NCI-H526 (cell line): ENCODE results near the gene SYTL3.

Experiments
- DNase-seq, 2 experiments: peaks; one replicate each; lab custom pipeline; 2025; lab: John Stamatoyannopoulos, UW

The SYTL3 gene

GRCh38 chr6:158722176-158722729 is 72.4 kb downstream of the SYTL3 start:
- no peak for DNase-seq

DNA sequence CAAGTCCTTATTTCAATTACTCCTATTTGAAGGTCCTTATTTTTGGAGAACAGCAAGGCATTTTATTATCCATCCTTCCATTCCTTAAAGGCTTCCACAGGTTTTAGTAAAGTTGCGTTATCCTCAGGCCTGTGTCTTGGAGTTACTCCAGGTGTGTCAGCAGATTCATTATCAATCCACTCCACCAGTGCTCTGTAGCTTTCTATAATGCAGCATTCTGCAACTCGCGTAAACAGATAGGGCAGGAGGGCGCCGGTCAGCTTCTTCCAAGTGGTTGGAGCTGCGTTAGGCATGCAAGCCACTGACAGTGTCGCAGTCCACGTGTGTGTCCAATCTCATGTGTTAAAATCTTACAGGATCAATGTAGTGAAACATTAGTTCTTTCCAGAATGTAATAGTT is 75.8 kb downstream of the SYTL3 start:
- DNase-seq, result no peak

- no peak for DNase-seq
Measured at GRCh38 chr6:158729906-158730540, 80.2 kb downstream of the SYTL3 start.

DNA sequence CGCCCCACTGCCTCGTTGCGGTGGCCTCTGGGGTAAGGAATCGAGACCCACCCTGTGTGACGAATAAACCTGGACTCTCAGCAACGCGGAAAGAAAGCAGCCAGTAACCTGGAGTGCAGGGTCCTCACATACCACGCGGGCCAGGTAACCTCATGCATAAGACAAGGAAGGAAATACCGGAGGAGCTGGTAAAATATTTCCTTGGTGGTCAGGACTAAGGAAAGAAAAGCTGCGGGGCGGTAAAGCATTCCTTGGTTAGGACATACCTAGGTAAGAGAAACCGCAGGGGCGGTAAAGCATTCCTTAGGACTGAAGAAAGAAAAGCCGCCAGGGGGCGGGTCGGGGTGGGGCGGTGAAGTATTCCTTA is 80.7 kb downstream of the SYTL3 start:
- no peak for DNase-seq

DNA sequence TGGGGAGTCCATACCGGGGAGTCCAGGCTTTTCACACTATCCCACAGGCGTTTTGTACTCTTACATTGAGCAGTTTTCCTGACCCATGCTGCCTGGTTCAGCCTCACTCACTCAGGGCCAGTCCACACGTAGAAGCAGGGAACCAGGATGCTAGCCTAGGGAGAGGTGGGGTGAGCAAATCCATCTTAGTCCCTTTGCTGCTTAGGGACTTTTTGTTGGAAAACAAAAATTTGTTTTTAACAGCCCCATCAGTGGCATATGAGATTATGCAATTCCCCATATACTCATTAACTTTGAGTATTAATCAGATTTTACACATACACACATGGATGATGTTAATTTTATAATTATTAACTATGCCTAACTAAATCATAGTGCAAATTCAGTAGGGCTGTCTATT is 85.2 kb downstream of the SYTL3 start:
- DNase-seq, result no peak

DNA sequence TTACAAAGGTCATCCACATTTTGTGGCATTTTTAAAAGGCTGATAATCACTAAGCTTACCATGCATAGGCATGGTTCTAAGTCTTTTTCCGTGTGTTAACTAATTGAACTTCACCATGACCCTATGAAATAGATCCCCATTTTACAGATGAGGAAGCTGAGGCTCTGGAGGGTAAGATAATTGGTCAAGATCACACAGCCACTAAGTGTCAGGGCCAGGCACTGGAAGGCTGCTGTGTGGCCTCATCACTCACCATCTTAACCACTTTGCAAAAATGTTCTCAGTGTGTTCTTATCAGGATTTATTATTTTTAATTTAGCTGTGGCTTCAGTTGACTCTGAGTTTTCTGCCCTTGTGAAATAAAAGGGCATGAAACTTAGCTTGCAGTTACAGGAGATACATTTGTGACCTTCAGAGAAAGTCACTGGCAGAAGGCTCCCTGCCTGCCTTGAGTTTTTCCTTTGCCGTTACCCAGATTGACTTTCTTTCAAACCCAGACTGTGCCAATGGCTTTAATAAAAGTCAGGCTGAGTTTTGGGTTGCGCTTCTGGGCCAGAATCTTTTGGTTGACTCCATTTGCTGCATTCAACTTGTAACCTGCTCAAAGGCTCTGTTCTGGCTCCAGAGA is 87.3 kb downstream of the SYTL3 start:
- no peak for DNase-seq

GRCh38 chr6:158737710-158738615 is 88.1 kb downstream of the SYTL3 start:
- no peak for DNase-seq

- DNase-seq, result no peak
Measured at GRCh38 chr6:158739673-158740072, 89.8 kb downstream of the SYTL3 start.

- no peak for DNase-seq
Measured at GRCh38 chr6:158743033-158743651, 93.3 kb downstream of the SYTL3 start.

GRCh38 chr6:158744986-158745430 is 95.2 kb downstream of the SYTL3 start:
- DNase-seq, result peak in 1 of 2 experiments; percentile 16

DNA sequence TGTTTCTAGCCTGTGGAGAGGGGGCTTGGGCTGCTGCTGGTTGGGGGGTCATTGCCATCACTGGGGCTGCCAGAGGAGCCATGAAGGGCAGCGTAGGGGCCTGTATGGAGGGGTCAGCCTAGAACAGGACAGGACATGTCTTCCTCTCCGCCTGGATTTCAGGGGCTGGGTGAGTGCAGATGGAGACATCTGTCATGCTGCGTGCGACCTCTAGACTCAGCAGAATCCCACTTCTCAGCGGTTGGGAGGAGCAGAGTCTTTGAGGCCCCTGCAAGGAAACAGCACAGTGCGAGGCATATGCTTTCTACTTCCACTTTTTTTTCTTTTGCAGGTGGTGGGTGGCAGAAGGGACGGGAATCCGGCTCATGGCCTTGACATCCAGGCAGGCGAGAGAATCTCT is 101.4 kb downstream of the SYTL3 start:
- DNase-seq, result no peak

DNA sequence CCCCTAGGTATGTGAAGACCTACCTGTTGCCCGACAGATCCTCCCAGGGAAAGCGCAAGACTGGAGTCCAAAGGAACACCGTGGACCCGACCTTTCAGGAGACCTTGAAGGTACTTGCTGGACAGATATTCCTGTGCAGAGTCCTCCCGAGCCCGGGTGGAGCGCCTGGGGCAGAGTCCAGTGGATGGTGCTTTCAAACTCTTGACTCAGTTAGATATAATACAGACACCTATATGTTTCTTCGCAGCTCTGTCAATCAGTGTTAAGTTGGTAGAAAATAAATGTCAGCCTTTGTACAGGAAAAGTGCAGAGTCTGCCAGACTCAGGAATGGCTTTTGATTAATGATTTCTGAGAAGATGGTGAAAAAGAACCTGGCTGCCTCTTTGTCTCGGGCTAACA is 102.1 kb downstream of the SYTL3 start:
- DNase-seq, result no peak

GRCh38 chr6:158752613-158753012 is 102.8 kb downstream of the SYTL3 start:
- DNase-seq, result no peak

GRCh38 chr6:158753811-158754210 is 104.0 kb downstream of the SYTL3 start:
- no peak for DNase-seq

DNA sequence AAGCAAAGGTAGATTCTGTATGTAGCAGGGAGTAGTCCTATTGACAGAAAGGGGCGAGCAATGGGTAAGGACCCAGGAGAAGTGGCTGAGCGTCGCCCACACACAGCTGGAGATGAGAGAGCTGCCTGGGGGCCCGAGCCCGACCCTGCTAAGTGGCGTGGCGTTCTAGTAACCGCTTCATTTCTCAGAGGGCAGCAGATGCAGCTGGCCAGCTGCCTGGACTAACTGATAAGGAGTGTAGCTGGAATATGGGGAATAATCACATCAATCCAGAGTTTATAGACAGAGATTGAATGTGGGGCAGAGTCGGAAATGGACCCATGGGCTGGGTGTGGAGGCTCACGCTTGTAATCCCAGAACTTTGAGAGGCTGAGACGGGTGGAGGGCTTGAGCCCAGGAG is 104.9 kb downstream of the SYTL3 start:
- no peak for DNase-seq

DNA sequence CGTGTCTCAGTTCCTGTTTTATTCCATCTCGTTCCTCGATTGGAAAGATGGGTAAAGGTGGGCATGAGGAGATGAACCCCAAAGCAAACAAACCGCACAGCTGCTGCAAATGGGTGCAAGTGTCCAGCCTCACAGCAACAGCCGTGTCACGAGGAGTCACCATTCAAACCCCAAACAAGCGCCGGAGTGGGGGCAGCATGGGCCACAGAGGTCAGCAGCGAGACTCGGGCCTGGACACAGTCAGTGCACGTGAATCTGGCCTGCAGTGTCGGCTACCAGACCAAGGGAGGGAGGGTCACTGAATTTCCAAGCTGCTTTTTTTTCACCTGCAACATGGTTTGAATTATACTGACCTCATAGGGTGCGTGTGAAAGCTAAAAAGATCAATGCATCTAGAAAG is 105.8 kb downstream of the SYTL3 start:
- DNase-seq, result no peak

DNA sequence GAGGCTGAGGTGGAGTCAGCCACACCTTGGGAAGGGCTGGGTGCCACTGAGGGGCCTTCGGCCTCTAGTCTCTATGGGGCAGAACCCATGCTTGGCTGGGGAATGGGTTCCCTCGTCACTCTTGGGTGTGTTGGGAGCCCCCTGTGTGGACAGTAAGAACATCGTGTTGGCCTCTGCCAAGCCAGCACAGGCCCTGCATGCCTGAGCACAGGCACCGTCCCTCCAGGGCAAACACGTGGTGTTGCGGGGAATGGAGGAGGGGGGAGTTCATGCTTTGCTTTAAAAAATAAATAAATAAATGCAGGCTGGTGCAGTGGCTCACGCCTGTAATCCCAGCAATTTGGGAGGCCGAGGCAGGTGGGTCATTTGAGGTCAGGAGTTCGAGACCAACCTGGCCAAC is 106.3 kb downstream of the SYTL3 start:
- no peak for DNase-seq

DNA sequence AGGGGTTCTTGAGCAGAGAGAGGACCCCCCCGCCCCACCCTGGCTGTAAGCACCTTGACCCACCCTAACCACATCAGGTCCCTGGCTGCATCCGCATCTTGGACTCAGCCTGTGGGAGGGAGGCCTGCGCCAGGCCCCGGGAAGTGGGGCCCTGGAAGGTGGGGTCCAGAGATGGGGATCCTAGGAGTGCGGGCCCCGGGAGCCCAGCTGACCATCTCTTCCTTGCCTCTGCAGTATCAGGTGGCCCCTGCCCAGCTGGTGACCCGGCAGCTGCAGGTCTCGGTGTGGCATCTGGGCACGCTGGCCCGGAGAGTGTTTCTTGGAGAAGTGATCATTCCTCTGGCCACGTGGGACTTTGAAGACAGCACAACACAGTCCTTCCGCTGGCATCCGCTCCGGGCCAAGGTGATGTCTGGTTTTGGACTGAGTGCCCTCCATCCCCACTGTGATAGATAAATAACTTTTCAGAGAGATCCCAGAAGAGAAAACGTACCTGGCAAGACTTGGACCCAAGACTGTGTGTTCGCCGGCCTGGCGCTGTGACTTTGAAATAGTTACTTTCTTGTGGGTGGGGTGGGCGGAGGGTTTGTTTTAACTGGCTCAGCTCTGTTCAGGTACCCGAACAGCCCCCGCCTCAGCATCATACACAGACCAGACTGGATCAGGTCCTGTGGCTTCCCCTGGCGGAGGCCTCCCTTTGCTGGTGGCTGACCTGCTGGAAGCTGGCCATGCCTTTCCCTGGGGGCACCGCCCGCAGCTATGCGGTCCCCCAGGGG is 107.3 kb downstream of the SYTL3 start:
- DNase-seq, result no peak

DNA sequence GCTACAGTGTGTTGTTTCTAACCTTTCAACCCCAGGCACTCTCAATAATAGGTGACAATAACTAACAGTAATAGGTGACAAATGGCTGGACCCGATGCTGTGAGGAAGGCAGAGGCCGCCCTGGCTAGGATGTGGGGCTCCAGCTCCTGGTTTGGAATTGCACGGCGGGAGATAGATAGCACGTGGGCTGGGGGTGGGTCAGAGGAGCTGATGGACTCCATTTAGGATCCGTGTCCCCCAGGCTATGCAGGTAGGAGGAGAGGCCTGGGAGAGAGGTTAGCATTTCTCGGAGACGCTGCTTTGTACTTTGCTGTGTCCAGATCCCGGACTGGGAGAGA is 107.9 kb downstream of the SYTL3 start:
- DNase-seq, result no peak

GRCh38 chr6:158758451-158758860 is 108.6 kb downstream of the SYTL3 start:
- peak; percentile 3 to 71 for DNase-seq

DNA sequence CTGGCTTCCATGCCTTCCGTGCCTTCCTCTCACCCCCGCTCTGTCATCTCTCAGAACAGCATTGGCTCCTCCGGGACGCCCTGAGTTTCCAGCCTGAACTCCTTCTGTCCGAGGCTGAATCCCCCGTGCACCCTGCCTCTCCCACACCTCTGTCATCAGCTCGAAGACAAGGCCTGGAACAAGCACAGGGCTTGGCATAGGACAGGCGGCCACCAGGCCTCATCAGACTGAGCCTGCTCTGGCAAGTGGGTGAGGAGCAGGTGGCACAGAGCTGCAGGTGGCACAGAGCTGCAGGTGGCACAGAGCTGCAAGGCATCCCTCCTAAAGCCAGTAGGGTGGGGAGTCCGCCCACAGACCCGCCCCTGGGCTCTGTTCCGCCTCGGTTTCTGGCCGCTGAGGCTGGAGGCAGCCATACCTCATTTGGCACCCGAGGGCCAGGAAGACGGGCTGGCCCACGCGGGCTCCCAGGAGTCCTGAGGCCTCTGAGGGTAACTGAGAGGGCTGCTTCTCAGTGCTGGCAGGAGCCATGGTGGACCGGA is 109.2 kb downstream of the SYTL3 start:
- no peak for DNase-seq
